Ascending aorta (tissue), 2 donors: Measurements from ENCODE around the gene LTV1. TPM values are rescaled to one million over a fixed set of nuclear protein-coding genes. Genes with fewer than 3 reads are reported as not detected.
"Not testable (repeated sequence)": the region's sequence is repeated elsewhere in the genome, so short reads cannot be mapped to it uniquely, and the experiment has no call there.

ENCODE experiments used
- DNase-seq, 2 donors: peaks; one replicate each; pipeline ENCODE4 v3.0.0-alpha.2; 2019; ENCODE audit warnings: low spot score in 2 of 2
- H3K27ac ChIP-seq, 2 donors: fragments of 200-600 bp; sonication (generic); one replicate each; pipeline ENCODE4 v1.5.1; 2016 to 2017; ENCODE audit warnings: mild to moderate bottlenecking in 1 of 2
- H3K27me3 ChIP-seq: fragments of 200-600 bp; sonication (generic); one replicate; pipeline ENCODE4 v1.5.1; 2017
- H3K36me3 ChIP-seq, 2 donors: fragments of 200-600 bp; sonication (generic); one replicate each; pipeline ENCODE4 v1.5.1; 2016
- H3K4me1 ChIP-seq, 2 donors: fragments of 200-600 bp; sonication (generic); one replicate each; pipeline ENCODE4 v1.5.1; 2016 to 2017; ENCODE audit warnings: mild to moderate bottlenecking in 1 of 2
- H3K4me3 ChIP-seq, 2 donors: fragments of 200-600 bp; sonication (generic); one replicate each; pipeline ENCODE4 v1.5.1; 2016 to 2017; ENCODE audit warnings: mild to moderate bottlenecking in 1 of 2
- H3K9me3 ChIP-seq, 2 donors: fragments of 200-600 bp; sonication (generic); one replicate each; pipeline ENCODE4 v1.5.1; 2016
- intact Hi-C: fragments of 100-400 bp; cut with DNase I; formaldehyde crosslinking; loops from one replicate; pipeline ENCODE4 v1.15.1; 2023
- total RNA-seq: library from RNA; depleted of rRNA; stranded (reverse); fragments of >200 nt; gene quantifications from one replicate; pipeline ENCODE4 v1.1.0, GENCODE V29; 2016
- TF ChIP-seq, protein P1 (sequence below), 3 experiments: fragments of 200-600 bp in 2 of 3; fragments of 450-650 bp in 1 of 3; sonication (generic) in 2 of 3; IDR thresholded peaks; one replicate each; pipeline ENCODE4 v1.5.1; 2016 to 2019; ENCODE audit warnings: antibody characterized with exemption in 3 of 3, mild to moderate bottlenecking in 1 of 3, moderate library complexity in 1 of 3

Gene LTV1
- total RNA-seq: 4.6 TPM

DNA sequence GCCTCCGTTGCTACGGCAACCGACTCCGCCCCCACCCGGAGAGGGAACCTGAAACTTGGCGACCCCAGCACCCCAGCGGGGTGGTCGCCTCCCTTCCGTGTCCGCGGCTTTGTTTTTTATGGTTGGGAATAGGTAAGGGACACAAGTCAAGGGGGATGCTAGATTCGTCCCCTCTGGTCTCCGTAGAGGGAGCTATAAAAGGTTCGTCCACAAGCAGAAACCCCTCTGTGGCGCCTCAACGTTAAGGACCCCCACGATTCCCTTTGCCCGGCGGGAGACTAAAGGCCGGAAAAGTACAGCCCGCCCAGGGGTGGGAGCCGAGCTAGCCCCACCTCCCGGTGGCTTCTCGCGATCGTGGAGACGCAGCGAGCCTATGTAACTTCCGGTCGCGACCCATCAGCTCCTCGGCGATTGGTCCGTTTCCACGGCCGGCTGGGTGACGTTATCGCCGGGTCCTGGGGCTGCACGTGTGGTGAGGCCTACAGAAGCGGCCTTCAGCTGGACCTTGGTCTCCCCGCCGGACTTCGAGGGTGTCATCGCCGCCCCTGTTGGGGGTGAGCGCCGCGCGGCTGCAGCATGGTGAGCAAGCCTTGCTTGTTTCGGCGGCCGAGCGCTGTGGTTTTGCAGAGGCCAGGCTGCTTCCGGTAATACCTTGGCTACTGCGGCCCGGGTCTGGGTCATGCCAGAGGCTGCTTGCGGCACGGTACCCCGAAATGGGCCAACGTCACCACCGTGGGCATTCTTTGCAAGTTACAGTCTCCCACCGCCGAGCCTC is at the start of gene LTV1:
LTV1 (plus strand) TSS at position 437 of the 775 bp plus-strand sequence; CDS start at position 577, 140 bp downstream.
- intact Hi-C loops: loop anchor here (1.0 to 5.0 kb wide), 5 partner anchors 98 to 268 kb away; no protein-coding TSS in a partner anchor
- H3K4me1 ChIP-seq: peaks cover 4 to 17% of the 10 kb centered on the region in 2 donors
- peak; percentile 82 to 98 for DNase-seq
- TF ChIP-seq, protein P1, sequence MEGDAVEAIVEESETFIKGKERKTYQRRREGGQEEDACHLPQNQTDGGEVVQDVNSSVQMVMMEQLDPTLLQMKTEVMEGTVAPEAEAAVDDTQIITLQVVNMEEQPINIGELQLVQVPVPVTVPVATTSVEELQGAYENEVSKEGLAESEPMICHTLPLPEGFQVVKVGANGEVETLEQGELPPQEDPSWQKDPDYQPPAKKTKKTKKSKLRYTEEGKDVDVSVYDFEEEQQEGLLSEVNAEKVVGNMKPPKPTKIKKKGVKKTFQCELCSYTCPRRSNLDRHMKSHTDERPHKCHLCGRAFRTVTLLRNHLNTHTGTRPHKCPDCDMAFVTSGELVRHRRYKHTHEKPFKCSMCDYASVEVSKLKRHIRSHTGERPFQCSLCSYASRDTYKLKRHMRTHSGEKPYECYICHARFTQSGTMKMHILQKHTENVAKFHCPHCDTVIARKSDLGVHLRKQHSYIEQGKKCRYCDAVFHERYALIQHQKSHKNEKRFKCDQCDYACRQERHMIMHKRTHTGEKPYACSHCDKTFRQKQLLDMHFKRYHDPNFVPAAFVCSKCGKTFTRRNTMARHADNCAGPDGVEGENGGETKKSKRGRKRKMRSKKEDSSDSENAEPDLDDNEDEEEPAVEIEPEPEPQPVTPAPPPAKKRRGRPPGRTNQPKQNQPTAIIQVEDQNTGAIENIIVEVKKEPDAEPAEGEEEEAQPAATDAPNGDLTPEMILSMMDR (IDR thresholded peaks at IDR 0.05): no peak
- H3K4me3 ChIP-seq: peak within 1 kb of the TSS; percentile 76 to 79
- H3K27ac ChIP-seq: peak within 1 kb of the TSS; percentile 92 to 96
- peaks cover 30 to 31% of the 10 kb centered on the region in 2 donors for H3K36me3 ChIP-seq
- H3K27me3 ChIP-seq: no peaks in the 10 kb centered on the region
- no peaks in the 10 kb centered on the region for H3K9me3 ChIP-seq

DNA sequence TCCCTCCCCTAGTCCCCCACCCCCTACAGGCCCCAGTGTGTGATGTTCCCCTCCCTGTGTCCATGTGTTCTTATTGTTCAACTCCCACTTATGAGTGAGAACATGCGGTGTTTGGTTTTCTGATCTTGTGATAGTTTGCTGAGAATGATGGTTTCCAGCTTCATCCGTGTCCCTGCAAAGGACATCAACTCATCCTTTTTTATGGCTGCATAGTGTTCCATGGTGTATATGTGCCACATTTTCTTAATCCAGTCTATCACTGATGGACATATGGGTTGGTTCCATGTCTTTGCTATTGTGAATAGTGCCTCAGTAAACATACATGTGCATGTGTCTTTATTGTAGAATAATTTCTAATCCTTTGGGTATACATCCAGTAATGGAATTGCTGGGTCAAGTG is 46.6 kb upstream of the LTV1 start:
- H3K4me1 ChIP-seq, H3K27me3 ChIP-seq, DNase-seq, H3K9me3 ChIP-seq, H3K27ac ChIP-seq, intact Hi-C loops, H3K4me3 ChIP-seq: not testable (repeated sequence)
- peaks cover 3 to 26% of the 10 kb centered on the region in 2 donors for H3K36me3 ChIP-seq

- H3K27me3 ChIP-seq, H3K4me3 ChIP-seq, intact Hi-C loops, DNase-seq, H3K4me1 ChIP-seq, H3K9me3 ChIP-seq, H3K27ac ChIP-seq: not testable (repeated sequence)
- H3K36me3 ChIP-seq: peaks cover 3 to 11% of the 10 kb centered on the region in 2 donors
Measured at GRCh38 chr6:143798487-143798886, 44.7 kb upstream of the LTV1 start.

DNA sequence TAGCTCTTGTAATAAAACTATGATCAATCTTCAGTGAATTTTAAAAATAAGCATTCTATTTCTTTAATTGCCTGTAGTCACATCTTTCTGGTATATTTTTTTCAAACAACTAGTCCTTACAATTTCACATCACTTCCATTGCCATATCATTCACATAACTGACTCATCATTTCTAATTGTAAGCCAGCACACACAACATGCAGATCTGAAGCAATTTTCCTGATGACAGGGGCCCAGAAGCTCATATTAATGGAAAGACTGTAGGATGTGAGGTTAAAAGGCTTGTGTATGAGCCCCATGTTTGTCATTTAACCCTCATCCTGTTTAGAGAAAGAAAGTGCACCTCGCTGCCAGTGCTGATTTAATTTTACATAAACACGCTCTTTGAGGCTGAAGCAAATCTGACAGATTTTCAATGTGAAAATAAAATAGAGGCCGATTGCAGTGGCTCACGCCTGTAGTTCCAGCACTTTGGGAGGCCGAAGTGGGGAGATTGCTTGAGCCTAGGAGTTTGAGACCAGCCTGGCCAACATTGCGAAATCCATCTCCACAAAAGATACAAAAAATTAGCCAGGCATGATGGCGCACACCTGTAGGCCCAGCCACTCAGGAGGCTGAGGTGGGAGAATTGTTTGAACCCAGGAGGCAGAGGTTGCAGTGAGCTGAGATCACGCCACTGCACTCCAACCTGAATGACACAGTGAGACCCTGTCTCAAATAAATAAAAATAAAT is 40.1 kb upstream of the LTV1 start:
- Histone ChIP-seq H3K9me3 (peaks cover 0 to 6% of the 10 kb centered on the region in 2 donors), H3K4me3 (no peak overlapping the region), H3K36me3 (peaks cover 0 to 3% of the 10 kb centered on the region in 2 donors), H3K4me1 (peaks cover 0 to 15% of the 10 kb centered on the region in 2 donors), H3K27ac (no peak overlapping the region), H3K27me3 (no peaks in the 10 kb centered on the region)
- intact Hi-C loops: no loop called here
- no peak for DNase-seq
- TF ChIP-seq, protein P1 (IDR thresholded peaks at IDR 0.05): no peak

- DNase-seq: no peak
- Histone ChIP-seq H3K9me3 (peaks cover 0 to 6% of the 10 kb centered on the region in 2 donors), H3K4me3 (no peak overlapping the region), H3K27me3 (no peaks in the 10 kb centered on the region), H3K4me1 (peaks cover 0 to 15% of the 10 kb centered on the region in 2 donors), H3K27ac (no peak overlapping the region), H3K36me3 (no peaks in the 10 kb centered on the region)
- intact Hi-C loops: no loop called here
- TF ChIP-seq, protein P1 (IDR thresholded peaks at IDR 0.05): no peak
Measured at GRCh38 chr6:143803769-143804568, 39.2 kb upstream of the LTV1 start.

DNA sequence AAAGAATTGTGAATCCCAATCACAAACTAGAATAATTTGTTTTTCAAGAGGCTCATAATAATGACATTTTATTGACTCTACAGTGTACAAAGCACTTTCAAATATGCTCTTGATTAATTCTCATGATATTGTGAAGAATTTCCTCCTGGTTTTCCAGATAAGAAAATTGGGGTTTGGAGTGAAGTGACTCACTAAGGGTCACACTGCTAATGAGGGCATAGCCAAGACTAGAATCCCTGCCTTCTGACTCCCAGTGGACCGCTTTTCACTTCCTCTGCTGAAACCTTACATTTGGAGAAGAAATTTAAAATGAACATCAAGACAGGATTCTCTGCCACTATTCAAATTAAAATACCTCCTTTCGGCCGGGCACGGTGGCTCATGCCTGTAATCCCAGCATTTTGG is 38.3 kb upstream of the LTV1 start:
- H3K27me3 ChIP-seq: no peaks in the 10 kb centered on the region
- peak overlapping the region in 1 of 2 donors; percentile 73 for H3K27ac ChIP-seq
- TF ChIP-seq, protein P1 (IDR thresholded peaks at IDR 0.05): no peak
- intact Hi-C loops: no loop called here
- H3K4me3 ChIP-seq: no peak overlapping the region
- H3K36me3 ChIP-seq: no peaks in the 10 kb centered on the region
- no peak for DNase-seq
- peaks cover 0 to 15% of the 10 kb centered on the region in 2 donors for H3K4me1 ChIP-seq
- H3K9me3 ChIP-seq: peaks cover 0 to 1% of the 10 kb centered on the region in 2 donors
